ENCODE results near the gene NFKBIL1. TPM values are rescaled to one million over a fixed set of nuclear protein-coding genes. Genes with fewer than 3 reads are reported as not detected.

The NFKBIL1 gene
- total and polyA plus RNA-seq, 5 experiments from 2014 or later: 8.4 to 15.2 (median 10.0) TPM

DNA sequence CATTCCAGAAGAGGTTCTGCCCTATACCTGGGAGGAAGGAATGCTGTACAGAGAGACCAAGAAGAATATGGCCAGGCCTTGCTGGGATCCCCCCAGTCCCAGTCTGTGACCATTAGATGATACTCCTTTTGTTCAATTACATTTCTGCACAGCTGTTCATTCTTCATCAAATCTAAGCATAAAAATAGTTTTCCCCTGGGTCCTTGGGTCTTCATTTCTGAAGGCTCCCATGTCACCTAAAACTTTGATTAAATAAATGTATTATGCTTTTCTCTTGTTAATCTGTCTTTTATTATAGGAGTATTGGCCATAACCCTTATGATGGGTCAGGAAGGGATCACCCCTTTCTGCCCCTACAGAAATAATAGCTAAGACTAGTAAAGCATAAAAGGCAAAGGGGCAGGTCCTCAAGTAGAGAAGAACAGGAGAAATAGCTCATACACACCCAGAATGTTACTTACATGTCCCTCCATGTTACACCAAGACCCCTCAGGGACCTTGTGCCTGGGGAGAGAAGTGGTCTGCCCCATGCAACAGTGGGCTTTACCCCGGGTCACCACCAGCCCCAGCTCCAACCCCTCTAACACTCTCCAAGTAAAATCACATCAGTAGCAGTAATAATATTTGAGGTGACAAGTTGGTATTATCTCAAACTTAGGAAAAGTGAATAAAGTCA lies 22.6 kb downstream of the NFKBIL1 start:
- peak overlapping the region; percentile 70 to 98 (median 82) for H3K27ac Mint-ChIP-seq
- peak overlapping the region in 7 of 10 donors; percentile 7 to 47 (median 39) for H3K4me3 Mint-ChIP-seq
- peaks cover 0 to 19% (median 8%) of the 10 kb centered on the region in 3 donors for H3K36me3 Mint-ChIP-seq
- H3K4me1 Mint-ChIP-seq: peaks cover 46 to 88% (median 81%) of the 10 kb centered on the region in 4 donors
- H3K9me3 Mint-ChIP-seq: no peaks in the 10 kb centered on the region
- H3K27me3 Mint-ChIP-seq: no peaks in the 10 kb centered on the region
- POLR2A ChIA-PET: interaction anchor here (0.5 to 38.0 kb wide), 8 partner anchors 2 to 49 kb away, joined by 3 to 1584 read pairs (median 6); partner anchors contain the start of genes DDX39B, LST1, LTA and LTB
- DNase-seq (peak in 1 of 10 donors; percentile 28), ATAC-seq (no peak)

DNA sequence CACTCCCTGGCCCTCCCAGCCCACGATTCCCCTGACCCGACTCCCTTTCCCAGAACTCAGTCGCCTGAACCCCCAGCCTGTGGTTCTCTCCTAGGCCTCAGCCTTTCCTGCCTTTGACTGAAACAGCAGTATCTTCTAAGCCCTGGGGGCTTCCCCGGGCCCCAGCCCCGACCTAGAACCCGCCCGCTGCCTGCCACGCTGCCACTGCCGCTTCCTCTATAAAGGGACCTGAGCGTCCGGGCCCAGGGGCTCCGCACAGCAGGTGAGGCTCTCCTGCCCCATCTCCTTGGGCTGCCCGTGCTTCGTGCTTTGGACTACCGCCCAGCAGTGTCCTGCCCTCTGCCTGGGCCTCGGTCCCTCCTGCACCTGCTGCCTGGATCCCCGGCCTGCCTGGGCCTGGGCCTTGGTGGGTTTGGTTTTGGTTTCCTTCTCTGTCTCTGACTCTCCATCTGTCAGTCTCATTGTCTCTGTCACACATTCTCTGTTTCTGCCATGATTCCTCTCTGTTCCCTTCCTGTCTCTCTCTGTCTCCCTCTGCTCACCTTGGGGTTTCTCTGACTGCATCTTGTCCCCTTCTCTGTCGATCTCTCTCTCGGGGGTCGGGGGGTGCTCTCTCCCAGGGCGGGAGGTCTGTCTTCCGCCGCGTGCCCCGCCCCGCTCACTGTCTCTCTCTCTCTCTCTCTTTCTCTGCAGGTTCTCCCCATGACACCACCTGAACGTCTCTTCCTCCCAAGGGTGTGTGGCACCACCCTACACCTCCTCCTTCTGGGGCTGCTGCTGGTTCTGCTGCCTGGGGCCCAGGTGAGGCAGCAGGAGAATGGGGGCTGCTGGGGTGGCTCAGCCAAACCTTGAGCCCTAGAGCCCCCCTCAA lies 24.9 kb downstream of the NFKBIL1 start, which contains the start of gene LTA:
Gene LTA, plus strand, starts transcription at position 249 of the 871 bp plus-strand sequence. Its CDS starts 454 bp downstream, at position 703.
- POLR2A ChIA-PET: interaction anchor here (0.7 to 38.0 kb wide), 5 partner anchors 0 to 31 kb away, joined by 3 to 1584 read pairs (median 68); partner anchors contain the start of genes ATP6V1G2, DDX39B, LST1 and LTA
- peaks cover 0 to 8% (median 2%) of the 10 kb centered on the region in 3 donors for H3K36me3 Mint-ChIP-seq
- peak within 1 kb of the TSS; percentile 97 to 100 (median 99) for H3K27ac Mint-ChIP-seq
- DNase-seq (peak; percentile 67 to 88 (median 74)), ATAC-seq (peak; percentile 76 to 79)
- no peaks in the 10 kb centered on the region for H3K9me3 Mint-ChIP-seq
- H3K4me3 Mint-ChIP-seq: peak within 1 kb of the TSS; percentile 89 to 100 (median 99)
- no peaks in the 10 kb centered on the region for H3K27me3 Mint-ChIP-seq
- H3K4me1 Mint-ChIP-seq: peaks cover 55 to 98% (median 92%) of the 10 kb centered on the region in 4 donors

DNA sequence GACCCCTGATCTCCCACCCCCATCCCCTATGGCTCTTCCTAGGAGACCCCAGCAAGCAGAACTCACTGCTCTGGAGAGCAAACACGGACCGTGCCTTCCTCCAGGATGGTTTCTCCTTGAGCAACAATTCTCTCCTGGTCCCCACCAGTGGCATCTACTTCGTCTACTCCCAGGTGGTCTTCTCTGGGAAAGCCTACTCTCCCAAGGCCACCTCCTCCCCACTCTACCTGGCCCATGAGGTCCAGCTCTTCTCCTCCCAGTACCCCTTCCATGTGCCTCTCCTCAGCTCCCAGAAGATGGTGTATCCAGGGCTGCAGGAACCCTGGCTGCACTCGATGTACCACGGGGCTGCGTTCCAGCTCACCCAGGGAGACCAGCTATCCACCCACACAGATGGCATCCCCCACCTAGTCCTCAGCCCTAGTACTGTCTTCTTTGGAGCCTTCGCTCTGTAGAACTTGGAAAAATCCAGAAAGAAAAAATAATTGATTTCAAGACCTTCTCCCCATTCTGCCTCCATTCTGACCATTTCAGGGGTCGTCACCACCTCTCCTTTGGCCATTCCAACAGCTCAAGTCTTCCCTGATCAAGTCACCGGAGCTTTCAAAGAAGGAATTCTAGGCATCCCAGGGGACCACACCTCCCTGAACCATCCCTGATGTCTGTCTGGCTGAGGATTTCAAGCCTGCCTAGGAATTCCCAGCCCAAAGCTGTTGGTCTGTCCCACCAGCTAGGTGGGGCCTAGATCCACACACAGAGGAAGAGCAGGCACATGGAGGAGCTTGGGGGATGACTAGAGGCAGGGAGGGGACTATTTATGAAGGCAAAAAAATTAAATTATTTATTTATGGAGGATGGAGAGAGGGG lies 26.1 kb downstream of the NFKBIL1 start:
- POLR2A ChIA-PET: interaction anchor here (3.0 to 38.0 kb wide), 4 partner anchors 2 to 32 kb away, joined by 23 to 1584 read pairs (median 826); partner anchors contain the start of genes ATP6V1G2, DDX39B, LST1 and LTA
- H3K36me3 Mint-ChIP-seq: peaks cover 0 to 5% (median 0%) of the 10 kb centered on the region in 3 donors
- ATAC-seq (no peak), DNase-seq (peak in 1 of 10 donors; percentile 15)
- no peaks in the 10 kb centered on the region for H3K27me3 Mint-ChIP-seq
- peak overlapping the region; percentile 89 to 100 (median 99) for H3K4me3 Mint-ChIP-seq
- no peaks in the 10 kb centered on the region for H3K9me3 Mint-ChIP-seq
- peak overlapping the region; percentile 97 to 100 (median 99) for H3K27ac Mint-ChIP-seq
- peaks cover 43 to 96% (median 86%) of the 10 kb centered on the region in 4 donors for H3K4me1 Mint-ChIP-seq

GRCh38 chr6:31574106-31575061 lies 27.0 kb downstream of the NFKBIL1 start:
- H3K9me3 Mint-ChIP-seq: no peaks in the 10 kb centered on the region
- peaks cover 41 to 96% (median 86%) of the 10 kb centered on the region in 4 donors for H3K4me1 Mint-ChIP-seq
- peak overlapping the region in 9 of 10 donors; percentile 97 to 100 (median 99) for H3K27ac Mint-ChIP-seq
- DNase-seq: peak in 1 of 10 donors; percentile 45
- H3K27me3 Mint-ChIP-seq: no peaks in the 10 kb centered on the region
- H3K4me3 Mint-ChIP-seq: peak overlapping the region; percentile 5 to 100 (median 60)
- ATAC-seq: no peak
- POLR2A ChIA-PET: interaction anchor here (0.9 to 38.0 kb wide), 5 partner anchors 2 to 86 kb away, joined by 3 to 1584 read pairs (median 68); partner anchors contain the start of genes ATP6V1G2, C6orf47, DDX39B and LST1
- peaks cover 0 to 3% (median 0%) of the 10 kb centered on the region in 3 donors for H3K36me3 Mint-ChIP-seq

DNA sequence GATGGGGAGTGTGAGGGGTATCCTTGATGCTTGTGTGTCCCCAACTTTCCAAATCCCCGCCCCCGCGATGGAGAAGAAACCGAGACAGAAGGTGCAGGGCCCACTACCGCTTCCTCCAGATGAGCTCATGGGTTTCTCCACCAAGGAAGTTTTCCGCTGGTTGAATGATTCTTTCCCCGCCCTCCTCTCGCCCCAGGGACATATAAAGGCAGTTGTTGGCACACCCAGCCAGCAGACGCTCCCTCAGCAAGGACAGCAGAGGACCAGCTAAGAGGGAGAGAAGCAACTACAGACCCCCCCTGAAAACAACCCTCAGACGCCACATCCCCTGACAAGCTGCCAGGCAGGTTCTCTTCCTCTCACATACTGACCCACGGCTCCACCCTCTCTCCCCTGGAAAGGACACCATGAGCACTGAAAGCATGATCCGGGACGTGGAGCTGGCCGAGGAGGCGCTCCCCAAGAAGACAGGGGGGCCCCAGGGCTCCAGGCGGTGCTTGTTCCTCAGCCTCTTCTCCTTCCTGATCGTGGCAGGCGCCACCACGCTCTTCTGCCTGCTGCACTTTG lies 28.0 kb downstream of the NFKBIL1 start, which contains the start of gene TNF:
Gene TNF, plus strand, starts transcription at position 231 of the 567 bp plus-strand sequence. Its CDS starts 177 bp downstream, at position 408.
- peak within 1 kb of the TSS; percentile 60 to 95 (median 84) for H3K4me3 Mint-ChIP-seq
- H3K27ac Mint-ChIP-seq: peak within 1 kb of the TSS; percentile 86 to 100 (median 99)
- no peaks in the 10 kb centered on the region for H3K9me3 Mint-ChIP-seq
- POLR2A ChIA-PET: interaction anchor here (0.9 to 38.0 kb wide), 6 partner anchors 4 to 85 kb away, joined by 3 to 1584 read pairs (median 46); partner anchors contain the start of genes ATP6V1G2, C6orf47, DDX39B and LST1
- H3K36me3 Mint-ChIP-seq: peaks cover 0 to 4% (median under 1%) of the 10 kb centered on the region in 3 donors
- ATAC-seq: no peak
- DNase-seq: peak in 2 of 10 donors; percentile 26 to 58
- H3K4me1 Mint-ChIP-seq: peaks cover 45 to 96% (median 89%) of the 10 kb centered on the region in 4 donors
- H3K27me3 Mint-ChIP-seq: no peaks in the 10 kb centered on the region

- POLR2A ChIA-PET: interaction anchor here (1.1 to 38.0 kb wide), 5 partner anchors 4 to 139 kb away, joined by 3 to 1584 read pairs (median 68); partner anchors contain the start of genes ATP6V1G2, DDX39B, LST1 and LTA
- peak overlapping the region; percentile 81 to 100 (median 98) for H3K27ac Mint-ChIP-seq
- H3K4me3 Mint-ChIP-seq: peak overlapping the region; percentile 52 to 91 (median 83)
- DNase-seq (peak in 1 of 10 donors; percentile 41), ATAC-seq (no peak)
- H3K4me1 Mint-ChIP-seq: peaks cover 49 to 94% (median 88%) of the 10 kb centered on the region in 4 donors
- no peaks in the 10 kb centered on the region for H3K9me3 Mint-ChIP-seq
- H3K36me3 Mint-ChIP-seq: peaks cover 3 to 11% (median 4%) of the 10 kb centered on the region in 3 donors
- H3K27me3 Mint-ChIP-seq: no peaks in the 10 kb centered on the region
Observed at GRCh38 chr6:31575952-31576685, 28.7 kb downstream of the NFKBIL1 start.

DNA sequence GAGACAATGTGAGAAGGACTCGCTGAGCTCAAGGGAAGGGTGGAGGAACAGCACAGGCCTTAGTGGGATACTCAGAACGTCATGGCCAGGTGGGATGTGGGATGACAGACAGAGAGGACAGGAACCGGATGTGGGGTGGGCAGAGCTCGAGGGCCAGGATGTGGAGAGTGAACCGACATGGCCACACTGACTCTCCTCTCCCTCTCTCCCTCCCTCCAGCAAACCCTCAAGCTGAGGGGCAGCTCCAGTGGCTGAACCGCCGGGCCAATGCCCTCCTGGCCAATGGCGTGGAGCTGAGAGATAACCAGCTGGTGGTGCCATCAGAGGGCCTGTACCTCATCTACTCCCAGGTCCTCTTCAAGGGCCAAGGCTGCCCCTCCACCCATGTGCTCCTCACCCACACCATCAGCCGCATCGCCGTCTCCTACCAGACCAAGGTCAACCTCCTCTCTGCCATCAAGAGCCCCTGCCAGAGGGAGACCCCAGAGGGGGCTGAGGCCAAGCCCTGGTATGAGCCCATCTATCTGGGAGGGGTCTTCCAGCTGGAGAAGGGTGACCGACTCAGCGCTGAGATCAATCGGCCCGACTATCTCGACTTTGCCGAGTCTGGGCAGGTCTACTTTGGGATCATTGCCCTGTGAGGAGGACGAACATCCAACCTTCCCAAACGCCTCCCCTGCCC lies 29.6 kb downstream of the NFKBIL1 start:
- ATAC-seq: no peak

GRCh38 chr6:31577579-31577966 lies 30.2 kb downstream of the NFKBIL1 start:
- H3K9me3 Mint-ChIP-seq: no peaks in the 10 kb centered on the region
- no peak for ATAC-seq
- H3K4me3 Mint-ChIP-seq: peak overlapping the region in 5 of 10 donors; percentile 12 to 89 (median 52)
- peak in 1 of 10 donors; percentile 18 for DNase-seq
- POLR2A ChIA-PET: interaction anchor here (1.0 to 38.0 kb wide), 5 partner anchors 6 to 395 kb away, joined by 4 to 1584 read pairs (median 68); partner anchors contain the start of genes ATP6V1G2, DDX39B, DXO and LST1
- peaks cover 44 to 87% (median 81%) of the 10 kb centered on the region in 4 donors for H3K4me1 Mint-ChIP-seq
- H3K27ac Mint-ChIP-seq: peak overlapping the region in 6 of 10 donors; percentile 22 to 100 (median 84)
- H3K36me3 Mint-ChIP-seq: peaks cover 7 to 12% (median 12%) of the 10 kb centered on the region in 3 donors
- H3K27me3 Mint-ChIP-seq: no peaks in the 10 kb centered on the region

More for the DNA sequence above, 29.6 kb downstream of the NFKBIL1 start:
- POLR2A ChIA-PET: interaction anchor here (1.0 to 38.0 kb wide), 6 partner anchors 5 to 395 kb away, joined by 3 to 1584 read pairs (median 38); partner anchors contain the start of genes ATP6V1G2, DDX39B, DXO and LST1
- DNase-seq: peak in 1 of 10 donors; percentile 52
- Mint-ChIP-seq H3K4me3 (peak overlapping the region; percentile 41 to 91 (median 83)), H3K9me3 (no peaks in the 10 kb centered on the region), H3K27ac (peak overlapping the region; percentile 51 to 100 (median 98)), H3K4me1 (peaks cover 45 to 87% (median 81%) of the 10 kb centered on the region in 4 donors), H3K36me3 (peaks cover 7 to 14% (median 12%) of the 10 kb centered on the region in 3 donors), H3K27me3 (no peaks in the 10 kb centered on the region)

All from naive thymus-derived CD8-positive, alpha-beta T cell (primary cell).